ENCODE data around the gene BOC. TPM values are rescaled to one million over a fixed set of nuclear protein-coding genes. Genes with fewer than 3 reads are reported as not detected.

BOC gene
- total RNA-seq, 1 donor from 2014 or later: 130 TPM

DNA sequence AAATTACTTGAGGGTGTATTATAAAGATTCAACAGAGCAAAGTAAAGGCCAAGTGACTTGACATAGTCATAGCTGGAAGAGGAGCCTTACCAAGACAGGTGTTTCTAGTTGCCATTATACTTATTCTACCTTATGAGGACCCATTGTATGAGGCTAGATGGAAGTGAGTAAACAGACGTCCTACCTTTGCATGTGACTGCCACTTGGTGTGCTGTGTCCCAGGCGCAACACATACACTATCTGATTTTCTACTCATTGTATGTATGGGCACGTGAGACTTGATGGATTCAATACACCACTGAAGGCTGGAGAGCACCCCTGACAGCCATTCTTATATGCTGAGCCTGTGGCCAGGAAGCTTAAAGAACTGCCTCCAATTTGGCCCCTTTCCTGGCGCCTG lies 40.5 kb downstream of the BOC start:
- Mint-ChIP-seq H3K9me3 (no peaks in the 10 kb centered on the region), H3K4me1 (peaks cover 46% of the 10 kb centered on the region), H3K27ac (ENCODE audit: unreplicated experiment) (no peak overlapping the region), H3K36me3 (ENCODE audit: low read depth) (peaks cover 28% of the 10 kb centered on the region), H3K4me3 (no peak overlapping the region), H3K27me3 (ENCODE audit: low read depth) (no peaks in the 10 kb centered on the region)
- no peak for TF ChIP-seq CTCF (conservative IDR thresholded peaks at IDR 0.05)
- no peak for DNase-seq (ENCODE audit: low read depth, low spot score)

DNA sequence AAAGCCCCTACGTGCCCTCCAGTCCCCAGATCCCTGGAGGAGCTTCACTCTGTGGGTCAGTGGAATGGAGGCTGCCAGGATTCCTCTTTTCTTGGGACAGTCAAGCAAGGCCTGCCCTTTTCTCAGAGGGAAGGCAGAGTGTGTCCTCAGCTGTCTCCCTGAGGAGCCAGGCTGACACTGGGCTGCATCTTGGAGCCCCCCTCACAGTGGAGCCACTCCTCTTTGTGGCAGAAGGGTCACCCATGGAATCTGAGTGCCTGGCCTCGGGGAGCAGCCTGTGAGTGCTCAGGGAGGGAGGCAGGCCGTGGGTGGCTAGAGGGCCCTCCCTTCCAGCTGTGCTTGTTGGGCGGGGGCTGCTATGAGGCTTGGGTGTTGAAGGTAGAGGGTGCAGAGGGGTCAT lies 41.2 kb downstream of the BOC start:
- Mint-ChIP-seq H3K27me3 (ENCODE audit: low read depth) (no peaks in the 10 kb centered on the region), H3K27ac (ENCODE audit: unreplicated experiment) (no peak overlapping the region), H3K4me3 (no peak overlapping the region), H3K9me3 (no peaks in the 10 kb centered on the region), H3K36me3 (ENCODE audit: low read depth) (peaks cover 26% of the 10 kb centered on the region), H3K4me1 (peaks cover 39% of the 10 kb centered on the region)
- no peak for DNase-seq (ENCODE audit: low read depth, low spot score)
- no peak for TF ChIP-seq CTCF (conservative IDR thresholded peaks at IDR 0.05)

GRCh38 chr3:113253702-113254101 lies 42.3 kb downstream of the BOC start:
- Mint-ChIP-seq H3K27me3 (ENCODE audit: low read depth) (no peaks in the 10 kb centered on the region), H3K4me1 (peaks cover 30% of the 10 kb centered on the region), H3K36me3 (ENCODE audit: low read depth) (peaks cover 29% of the 10 kb centered on the region), H3K9me3 (no peaks in the 10 kb centered on the region), H3K27ac (ENCODE audit: unreplicated experiment) (peak overlapping the region; percentile 30), H3K4me3 (no peak overlapping the region)
- DNase-seq (ENCODE audit: low read depth, low spot score): no peak
- no peak for TF ChIP-seq CTCF (conservative IDR thresholded peaks at IDR 0.05)

DNA sequence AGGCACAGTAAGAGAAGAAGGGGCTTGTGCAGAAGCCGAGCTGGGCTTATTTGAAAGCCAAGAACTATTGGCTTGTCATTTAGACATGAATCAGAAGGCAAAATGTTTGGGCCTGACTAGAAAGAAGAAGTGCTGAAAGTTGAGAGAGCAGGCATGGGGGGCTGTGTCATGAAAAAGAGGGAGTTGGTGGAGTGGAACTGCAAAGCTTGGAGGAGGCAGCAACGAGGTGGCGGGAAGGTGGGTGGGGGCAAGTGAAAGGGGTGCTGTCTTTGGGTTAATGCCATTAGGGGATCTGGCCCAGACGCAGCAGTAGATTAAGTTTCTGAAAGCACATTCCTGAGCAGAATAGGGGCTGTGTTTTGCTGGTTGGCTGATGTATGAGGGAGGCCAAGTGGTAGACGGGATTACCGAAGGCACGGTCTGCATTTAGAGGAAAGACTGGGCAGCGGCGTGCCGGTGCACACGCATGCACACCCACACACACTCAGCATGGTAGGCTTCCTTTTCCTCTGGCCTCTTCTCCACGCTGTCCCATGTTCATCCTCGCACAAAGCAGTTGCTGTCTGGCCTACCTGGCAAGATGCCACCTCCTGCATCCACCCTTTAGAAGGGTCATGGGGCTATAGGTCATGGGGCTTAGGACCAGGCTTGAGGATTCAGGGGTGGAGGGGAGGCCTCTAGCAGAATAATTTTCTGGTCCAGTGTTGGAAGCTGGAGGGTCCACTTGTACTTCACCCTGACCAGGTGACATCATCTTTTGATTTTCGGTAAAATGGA lies 43.0 kb downstream of the BOC start:
- Mint-ChIP-seq H3K4me3 (no peak overlapping the region), H3K36me3 (ENCODE audit: low read depth) (peaks cover 29% of the 10 kb centered on the region), H3K27ac (ENCODE audit: unreplicated experiment) (peak overlapping the region; percentile 93)

GRCh38 chr3:113255100-113255853 lies 43.9 kb downstream of the BOC start:
- peaks cover 30% of the 10 kb centered on the region for H3K4me1 Mint-ChIP-seq
- H3K36me3 Mint-ChIP-seq (ENCODE audit: low read depth): peaks cover 35% of the 10 kb centered on the region
- no peaks in the 10 kb centered on the region for H3K27me3 Mint-ChIP-seq (ENCODE audit: low read depth)
- no peak for TF ChIP-seq CTCF (conservative IDR thresholded peaks at IDR 0.05)
- no peak for DNase-seq (ENCODE audit: low read depth, low spot score)
- peak overlapping the region; percentile 31 for H3K27ac Mint-ChIP-seq (ENCODE audit: unreplicated experiment)
- H3K9me3 Mint-ChIP-seq: no peaks in the 10 kb centered on the region
- H3K4me3 Mint-ChIP-seq: no peak overlapping the region

More for the DNA sequence above, 43.0 kb downstream of the BOC start:
- no peak for DNase-seq (ENCODE audit: low read depth, low spot score)
- TF ChIP-seq CTCF (conservative IDR thresholded peaks at IDR 0.05): no peak
- Mint-ChIP-seq H3K27me3 (ENCODE audit: low read depth) (no peaks in the 10 kb centered on the region), H3K9me3 (no peaks in the 10 kb centered on the region), H3K4me1 (peaks cover 25% of the 10 kb centered on the region)

Data from neural crest cell (in vitro differentiated cells).